ENCODE measurements around the gene SLC8A1.

Gene SLC8A1

DNA sequence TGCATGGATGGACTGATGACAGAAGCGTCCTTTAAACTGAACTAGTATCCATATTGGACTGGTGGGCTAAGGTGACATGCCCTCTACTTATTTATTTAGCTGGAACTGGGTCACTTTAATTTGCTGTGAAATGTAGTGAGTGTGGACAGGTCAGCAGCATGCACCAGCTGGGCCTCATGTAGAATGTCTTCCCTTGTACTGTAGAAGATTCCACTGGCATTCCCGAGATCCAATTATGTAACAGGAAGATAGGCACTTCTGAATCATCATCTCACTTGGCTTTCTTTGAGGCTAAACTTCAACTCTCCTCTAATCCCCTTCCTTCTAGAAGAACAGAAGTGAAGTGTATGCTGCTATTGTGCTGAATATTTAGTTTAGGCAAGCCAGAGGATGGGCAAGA lies 296.2 kb downstream of the SLC8A1 start:
- DNase-seq (ENCODE audit: low read depth, low spot score): no peak

DNA sequence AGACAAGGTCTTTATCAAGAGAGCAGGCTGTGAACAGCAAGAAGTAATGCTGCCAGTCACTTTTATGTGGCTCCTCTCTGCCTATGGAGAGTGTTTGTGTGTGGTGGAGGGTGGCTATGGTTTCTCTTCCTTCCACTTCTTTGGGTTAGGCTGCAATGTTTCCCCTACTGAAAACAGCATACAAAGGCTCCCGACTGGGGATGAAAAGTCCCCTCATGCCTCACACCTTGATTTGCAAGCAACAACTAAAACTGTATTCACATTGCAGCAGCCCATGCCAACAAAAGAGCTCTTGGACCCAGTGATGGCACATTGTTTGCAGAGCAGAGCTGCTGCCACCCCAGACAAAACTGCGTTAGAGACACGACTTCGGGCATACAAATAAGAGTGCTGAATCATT lies 301.6 kb downstream of the SLC8A1 start:
- no peak for DNase-seq (ENCODE audit: low read depth, low spot score)

DNA sequence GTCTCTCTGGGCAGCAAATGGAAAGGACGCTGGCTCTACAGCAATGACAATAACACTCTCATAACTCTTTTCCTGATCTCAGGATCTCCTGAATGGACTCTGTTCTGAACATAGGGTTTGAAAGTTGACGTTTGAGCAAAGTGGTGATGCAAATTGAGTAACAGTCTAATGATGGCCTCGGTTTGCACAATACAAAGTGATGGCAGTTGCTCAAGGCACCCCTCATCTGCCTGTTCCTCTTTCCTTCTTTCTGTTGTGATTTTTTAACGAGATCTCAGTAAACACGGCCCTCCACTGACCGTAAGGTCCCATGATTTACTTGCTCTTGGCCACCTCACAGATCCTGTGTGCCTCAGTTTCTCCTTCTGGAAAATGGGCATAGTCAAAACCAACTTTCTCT lies 303.6 kb downstream of the SLC8A1 start:
- no peak for DNase-seq (ENCODE audit: low read depth, low spot score)

DNA sequence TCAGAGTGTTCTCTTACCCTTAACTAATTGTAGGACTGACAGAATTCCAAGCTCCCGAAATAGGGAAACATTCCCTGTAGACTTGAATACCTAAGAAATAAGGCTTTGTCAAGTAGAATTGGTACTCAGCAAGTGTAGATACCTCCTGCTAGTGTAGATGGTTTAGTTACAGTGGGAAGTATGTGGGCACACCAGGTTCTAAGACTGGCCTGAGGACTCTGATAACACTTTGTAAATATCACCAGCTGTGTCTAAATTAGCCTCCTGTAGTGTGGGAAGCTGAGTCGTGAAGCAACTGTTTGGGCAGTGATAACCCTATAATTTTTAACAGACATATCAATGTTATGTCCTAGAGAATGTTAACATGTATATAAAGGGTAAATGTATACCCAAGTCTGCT lies 304.5 kb downstream of the SLC8A1 start:
- no peak for DNase-seq (ENCODE audit: low read depth, low spot score)

DNA sequence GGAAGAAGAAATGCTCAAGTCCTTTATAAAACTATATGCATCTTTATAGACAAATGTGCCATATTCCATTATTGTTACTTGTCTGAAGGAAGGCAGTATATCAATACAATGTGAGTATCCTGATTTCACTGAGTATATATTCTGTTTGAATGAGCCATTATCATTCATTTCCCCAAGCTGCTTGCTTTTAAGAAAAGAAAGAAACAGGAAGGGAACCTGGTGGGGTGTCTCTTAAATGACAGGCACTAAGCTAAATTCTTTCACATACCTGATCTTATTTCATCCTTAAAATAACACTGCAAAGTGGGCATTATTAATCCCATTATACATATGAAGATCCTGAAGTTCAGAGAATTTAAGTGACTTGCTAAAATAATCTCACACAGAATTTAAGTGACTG lies 307.9 kb downstream of the SLC8A1 start:
- DNase-seq (ENCODE audit: low read depth, low spot score): peak; percentile 15

DNA sequence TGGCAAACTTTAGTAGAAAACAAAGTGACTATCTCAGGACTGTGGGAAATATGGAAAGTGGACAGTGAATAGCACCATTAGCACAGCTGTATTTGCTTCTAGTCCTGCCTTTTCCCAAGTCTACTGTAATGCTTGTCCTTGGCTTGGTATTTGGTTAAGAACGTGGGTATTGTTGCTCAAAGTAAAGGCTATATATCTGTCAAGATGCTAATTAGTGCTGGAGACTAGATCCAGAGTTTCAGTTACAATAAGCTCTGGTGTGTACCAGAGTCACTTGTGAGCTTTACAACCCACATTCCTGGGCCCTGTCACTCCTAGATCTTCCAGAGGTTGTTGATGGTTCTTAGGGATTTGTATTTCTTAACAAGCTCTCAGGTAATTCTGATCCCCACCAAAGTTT lies 313.6 kb downstream of the SLC8A1 start:
- DNase-seq (ENCODE audit: low read depth, low spot score): no peak

DNA sequence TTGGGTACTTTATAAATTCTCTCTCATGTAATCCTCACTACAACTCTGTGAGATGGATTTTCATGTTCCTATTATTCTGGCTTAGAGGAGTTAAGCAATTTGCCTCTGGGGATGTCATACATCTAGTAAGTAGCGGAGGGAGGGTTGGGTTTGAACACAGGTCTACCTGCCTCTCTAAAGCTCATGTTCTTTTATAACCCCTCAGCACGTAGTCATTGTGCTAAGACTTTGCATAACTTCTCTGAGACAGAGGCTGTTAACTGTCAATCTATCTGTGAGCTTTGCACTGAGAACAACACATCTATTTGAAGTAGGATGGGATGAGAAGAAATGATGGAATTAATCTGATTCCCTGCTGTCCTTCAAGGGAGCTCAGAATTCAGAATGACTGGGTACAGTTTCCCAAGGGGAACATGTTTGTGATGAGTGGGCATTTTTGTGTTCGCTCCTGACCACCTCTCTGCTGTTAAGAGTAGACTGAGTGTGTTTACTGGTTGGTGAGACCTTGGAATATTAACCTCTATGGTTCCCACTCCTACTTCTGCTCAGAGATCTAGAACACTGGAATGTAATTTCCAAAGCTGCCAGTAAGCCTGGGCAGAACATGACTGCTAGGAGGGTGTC lies 320.7 kb downstream of the SLC8A1 start:
- DNase-seq (ENCODE audit: low read depth, low spot score): no peak

DNA sequence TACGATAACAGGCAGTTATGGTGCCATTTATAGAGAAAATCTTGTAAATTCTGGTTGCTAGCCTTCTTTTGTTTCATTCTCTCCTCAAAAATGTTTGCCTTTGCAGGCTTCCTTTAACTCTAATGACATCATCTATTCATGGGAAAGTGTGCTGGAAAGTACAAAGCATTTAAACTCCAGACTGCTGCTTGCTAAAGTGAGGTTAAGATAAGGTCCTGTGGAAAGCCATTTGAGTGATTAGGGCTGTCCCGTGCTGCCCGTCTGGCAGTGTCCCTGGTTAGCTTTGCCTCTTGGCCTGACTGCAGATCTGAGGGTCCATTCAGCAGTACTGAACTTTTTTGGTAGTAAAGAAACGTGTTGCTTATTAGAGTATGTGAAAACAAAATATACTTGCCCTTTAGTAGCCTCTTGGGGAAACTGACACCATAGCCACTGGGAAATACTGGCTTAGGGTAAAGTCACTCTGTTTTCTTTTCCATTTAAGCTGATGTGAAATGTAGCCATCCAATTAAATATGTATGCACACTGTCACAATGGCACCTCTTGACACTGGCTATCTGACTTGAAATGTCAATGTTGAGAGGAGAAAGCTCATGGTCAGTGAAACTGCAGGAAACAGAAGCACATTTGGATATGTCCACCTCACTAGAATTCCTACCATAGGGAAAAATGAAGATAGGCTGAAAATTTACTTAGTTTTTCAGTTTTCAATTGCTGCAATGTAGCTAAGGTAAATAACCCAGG lies 321.5 kb downstream of the SLC8A1 start:
- DNase-seq (ENCODE audit: low read depth, low spot score): no peak

DNA sequence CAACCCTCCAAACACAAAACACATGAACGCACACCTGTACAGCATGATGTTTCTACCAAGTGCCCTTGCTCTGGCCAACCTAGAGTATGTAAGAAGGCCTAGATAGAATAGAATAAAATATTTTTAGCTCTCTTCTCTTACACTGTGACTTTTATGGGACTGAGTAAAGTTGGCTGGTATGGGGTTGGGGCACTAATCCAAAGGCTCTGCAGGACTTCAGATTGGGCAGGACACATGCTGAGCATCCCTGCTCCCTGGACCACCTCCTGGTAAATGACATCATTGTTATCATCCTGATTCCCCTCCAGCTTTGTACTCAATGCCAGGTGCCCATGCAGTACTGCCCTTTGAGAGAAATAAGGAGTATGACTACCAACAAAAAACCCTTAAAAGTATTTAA lies 322.2 kb downstream of the SLC8A1 start:
- no peak for DNase-seq (ENCODE audit: low read depth, low spot score)

DNA sequence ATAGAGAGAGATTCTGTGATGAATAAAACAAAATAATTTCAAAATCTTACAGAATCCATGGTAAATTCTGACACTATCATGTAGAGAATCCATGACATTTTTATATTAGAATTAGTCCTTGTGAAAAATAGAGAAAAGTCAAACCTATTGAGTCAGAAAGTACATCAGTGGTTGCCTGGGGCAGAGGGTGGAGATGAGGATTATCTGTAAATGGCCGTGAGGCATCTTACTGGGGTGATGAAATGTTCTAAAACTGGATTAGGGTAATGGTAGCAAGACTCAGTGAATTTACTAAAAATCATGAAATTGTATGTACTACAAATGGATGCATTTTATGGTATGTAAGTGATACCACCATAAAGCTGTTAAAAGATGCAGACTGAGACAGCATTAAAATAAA lies 323.1 kb downstream of the SLC8A1 start:
- DNase-seq (ENCODE audit: low read depth, low spot score): no peak

DNA sequence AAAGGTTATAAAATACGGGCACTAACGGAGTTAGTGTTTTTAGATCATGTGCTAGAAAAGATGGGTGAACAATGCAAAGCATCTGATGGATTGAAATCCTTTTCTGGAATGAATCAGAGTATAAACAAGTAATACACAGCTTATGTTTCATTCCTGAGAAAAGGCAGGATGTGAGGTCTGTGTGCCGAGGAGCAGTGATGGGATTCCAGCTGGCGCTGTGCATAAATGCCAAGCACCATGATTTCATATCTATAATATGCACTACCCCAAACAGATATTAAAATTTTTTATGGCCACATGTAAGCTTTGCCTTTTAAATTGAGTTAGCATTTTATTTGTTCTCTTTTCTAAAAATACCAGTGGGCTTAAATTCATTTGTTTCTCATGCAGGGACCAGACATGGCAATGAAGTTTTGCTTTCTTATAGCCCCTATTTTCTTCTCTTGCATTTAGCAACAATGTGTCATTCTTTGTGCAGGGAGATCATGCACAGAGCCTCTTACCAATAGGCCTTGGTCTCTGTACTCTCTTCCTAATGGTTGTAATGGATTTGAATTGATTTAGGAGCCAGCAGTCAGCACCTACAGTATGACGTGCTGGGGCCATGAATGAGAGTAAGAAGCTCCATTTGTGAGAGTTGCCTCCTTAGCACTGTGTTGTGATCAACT lies 323.9 kb downstream of the SLC8A1 start:
- no peak for DNase-seq (ENCODE audit: low read depth, low spot score)

DNA sequence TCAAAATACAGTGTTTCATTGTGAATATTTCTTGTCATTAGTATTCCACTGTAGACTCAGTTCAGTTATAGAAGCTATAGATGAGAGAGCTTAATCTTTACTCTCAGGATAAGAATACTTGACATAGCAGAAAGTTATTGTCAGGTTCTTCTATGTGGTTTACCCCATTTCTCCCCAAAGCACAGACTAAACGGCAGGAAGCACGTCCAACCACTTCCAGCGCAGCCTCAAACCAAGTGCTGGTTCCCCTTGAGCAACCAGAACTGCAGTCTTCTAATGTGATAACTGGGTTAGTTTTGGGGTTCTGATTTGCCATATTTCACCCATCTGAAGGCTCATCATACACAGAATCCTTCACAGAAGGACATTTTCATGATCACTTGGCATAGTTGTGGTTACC lies 324.7 kb downstream of the SLC8A1 start:
- no peak for DNase-seq (ENCODE audit: low read depth, low spot score)

DNA sequence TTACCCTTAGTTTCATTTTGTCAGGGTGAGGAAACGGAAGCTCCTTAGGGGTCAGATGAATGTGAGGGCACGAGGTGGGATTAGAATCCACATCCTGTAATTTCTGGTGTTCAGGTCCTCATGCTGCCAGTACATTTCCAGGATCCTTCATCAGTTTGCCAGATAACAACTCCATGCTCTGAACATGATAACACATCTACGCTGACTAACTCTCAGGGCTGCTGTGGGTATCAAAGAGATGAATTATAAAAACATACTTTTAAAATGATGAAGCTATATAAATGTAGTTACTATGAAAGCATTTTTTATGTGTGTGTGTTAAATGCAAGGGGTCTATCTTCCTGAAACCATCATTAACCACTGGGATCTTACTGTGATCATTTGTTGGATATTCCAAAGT lies 325.9 kb downstream of the SLC8A1 start:
- no peak for DNase-seq (ENCODE audit: low read depth, low spot score)

DNA sequence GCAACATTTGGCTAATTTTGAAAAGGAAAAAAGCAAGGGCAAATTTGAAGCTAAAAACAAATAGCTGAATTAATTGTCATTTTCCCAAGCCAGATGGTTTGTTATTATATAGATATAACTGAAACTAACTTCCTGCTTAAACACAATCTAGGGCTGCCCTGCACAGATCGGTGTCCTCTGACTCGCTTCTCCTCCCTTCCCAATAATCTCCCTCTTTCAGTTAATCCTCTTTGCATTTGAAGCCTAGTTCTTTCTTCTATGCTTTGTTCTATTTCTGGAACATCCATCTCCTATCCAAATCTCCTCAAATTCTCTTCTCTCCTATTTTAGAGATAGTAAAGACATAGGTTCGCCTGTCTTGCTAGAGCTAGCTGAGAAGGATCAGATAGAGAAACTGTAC lies 328.1 kb downstream of the SLC8A1 start:
- no peak for DNase-seq (ENCODE audit: low read depth, low spot score)

DNA sequence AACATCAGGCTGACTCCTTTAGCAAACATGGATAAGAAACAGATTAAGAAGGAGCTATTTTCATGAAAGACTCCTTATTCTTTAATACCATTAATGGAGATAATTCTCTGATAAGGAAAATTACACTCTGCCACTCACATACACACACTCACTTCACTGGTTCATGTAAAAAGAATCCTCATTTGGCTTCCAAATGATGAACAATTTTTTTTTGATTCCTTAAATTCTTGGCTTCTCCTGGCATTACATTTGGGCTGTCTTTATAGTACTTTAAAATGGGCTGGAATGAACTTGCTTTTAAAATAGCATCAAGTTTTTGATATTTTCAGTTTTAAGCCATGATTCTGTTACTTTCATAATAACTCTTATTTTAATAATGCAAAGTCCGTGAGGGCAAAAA lies 328.6 kb downstream of the SLC8A1 start:
- no peak for DNase-seq (ENCODE audit: low read depth, low spot score)

DNA sequence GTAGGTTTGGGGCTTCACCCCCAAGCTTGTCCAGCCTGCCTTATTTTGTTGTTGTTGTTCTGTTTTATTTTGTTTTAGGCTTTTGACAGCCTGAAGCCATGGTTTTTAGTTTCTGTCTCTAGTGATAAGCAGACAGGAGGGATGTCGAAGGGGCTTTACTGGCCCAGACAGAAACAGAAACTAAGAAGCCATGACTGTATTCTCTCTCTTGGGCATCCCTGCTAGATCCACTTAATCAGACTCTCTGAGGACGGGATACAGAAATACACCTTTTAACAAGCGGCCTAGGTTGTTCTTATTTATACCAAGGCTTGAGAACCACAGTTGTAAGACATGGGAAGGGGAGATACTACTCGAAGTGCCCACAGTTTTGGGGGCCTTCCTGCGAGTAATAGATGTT lies 330.9 kb downstream of the SLC8A1 start:
- DNase-seq (ENCODE audit: low read depth, low spot score): no peak

DNA sequence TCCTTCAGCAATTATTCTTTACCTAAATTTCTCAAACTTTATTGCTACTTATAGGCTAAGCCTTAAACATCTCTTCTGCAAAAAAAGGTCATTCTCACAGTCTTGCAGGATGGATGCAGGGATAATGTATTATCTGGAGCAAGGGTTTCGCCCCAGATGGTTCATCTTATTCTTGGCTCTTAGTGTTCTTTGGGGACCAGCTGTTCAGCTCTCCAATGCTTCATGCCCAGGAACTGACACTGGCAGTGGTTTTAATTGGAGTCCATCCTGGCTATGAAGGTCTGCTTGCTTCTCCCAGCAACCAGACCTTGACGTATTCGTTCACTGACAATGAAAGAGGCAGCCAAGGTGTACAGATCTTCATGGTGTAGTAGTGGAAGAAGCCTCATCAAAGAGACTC lies 331.9 kb downstream of the SLC8A1 start:
- DNase-seq (ENCODE audit: low read depth, low spot score): no peak

DNA sequence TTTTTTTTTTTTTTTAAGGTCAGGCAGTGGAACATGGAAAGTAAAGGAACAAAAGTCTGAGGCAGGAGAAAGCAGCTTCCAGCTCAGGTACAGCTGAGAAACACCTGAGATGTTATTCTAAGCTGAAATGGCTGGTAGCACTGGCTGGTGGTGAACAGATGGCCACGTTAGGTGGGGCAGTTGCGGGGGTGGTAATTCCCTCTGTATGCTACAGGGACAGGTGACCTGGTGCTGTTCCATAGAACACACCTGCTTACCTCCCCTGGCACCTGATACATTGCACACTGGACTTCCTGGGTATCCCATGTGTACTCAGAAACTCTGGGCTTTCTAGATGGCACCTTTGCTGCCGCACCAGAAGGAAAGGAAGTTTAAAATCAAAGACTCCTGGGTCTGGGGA lies 333.3 kb downstream of the SLC8A1 start:
- no peak for DNase-seq (ENCODE audit: low read depth, low spot score)

DNA sequence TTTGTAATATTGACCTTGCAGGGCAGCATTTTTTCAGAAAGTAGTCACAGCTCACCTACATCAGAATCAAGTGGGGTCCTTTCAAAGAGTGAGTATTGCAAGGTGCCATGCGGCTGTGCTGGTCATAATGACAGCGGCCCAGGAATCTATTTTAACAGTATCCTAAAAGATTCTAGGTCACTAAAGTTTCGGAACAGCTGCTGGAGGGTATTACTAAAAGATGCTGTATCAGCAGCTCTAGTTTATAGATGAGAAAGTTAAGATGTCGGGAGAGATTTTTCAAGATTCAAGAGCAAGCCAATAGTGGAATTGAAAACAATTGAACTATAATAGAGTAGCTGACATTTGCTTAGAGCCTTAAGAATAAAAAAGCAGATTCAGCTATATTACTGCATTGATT lies 336.0 kb downstream of the SLC8A1 start:
- no peak for DNase-seq (ENCODE audit: low read depth, low spot score)

DNA sequence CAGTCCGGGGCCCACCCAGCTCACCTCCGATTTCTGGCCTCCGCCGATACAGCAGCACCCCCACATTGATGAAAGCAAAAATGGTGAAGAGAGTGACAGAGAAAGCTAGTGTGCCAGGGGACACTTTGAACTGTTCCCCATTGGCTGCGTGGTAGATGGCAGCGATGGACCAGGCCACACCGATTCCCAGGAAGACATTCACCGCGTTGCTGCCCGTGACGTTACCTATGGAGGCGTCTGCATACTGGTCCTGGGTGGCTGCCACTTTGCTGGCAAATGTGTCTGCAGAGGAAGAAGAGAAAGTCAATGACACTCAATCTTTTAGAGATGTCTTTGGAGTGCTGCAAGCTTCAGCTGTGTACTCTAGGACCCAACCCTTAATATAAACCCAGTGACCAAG lies 336.5 kb downstream of the SLC8A1 start:
- no peak for DNase-seq (ENCODE audit: low read depth, low spot score)

DNA sequence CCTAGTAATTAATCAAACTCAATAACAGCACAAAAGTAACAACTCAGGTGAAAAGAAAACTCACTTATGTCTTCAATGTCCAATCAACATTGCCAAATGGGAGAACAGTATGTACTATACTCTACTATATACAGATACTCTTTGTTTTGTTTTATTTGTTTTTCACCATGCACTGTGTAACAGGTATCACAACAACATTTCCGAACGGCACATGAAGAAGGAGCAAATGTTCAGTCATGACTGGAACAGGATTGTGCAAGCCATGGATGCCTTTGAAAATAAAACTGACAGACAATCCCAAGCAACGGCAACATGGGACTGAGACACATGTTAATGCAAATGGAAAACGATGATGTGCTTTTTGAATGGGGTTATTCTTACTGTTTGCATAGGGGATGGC lies 337.9 kb downstream of the SLC8A1 start:
- no peak for DNase-seq (ENCODE audit: low read depth, low spot score)

DNA sequence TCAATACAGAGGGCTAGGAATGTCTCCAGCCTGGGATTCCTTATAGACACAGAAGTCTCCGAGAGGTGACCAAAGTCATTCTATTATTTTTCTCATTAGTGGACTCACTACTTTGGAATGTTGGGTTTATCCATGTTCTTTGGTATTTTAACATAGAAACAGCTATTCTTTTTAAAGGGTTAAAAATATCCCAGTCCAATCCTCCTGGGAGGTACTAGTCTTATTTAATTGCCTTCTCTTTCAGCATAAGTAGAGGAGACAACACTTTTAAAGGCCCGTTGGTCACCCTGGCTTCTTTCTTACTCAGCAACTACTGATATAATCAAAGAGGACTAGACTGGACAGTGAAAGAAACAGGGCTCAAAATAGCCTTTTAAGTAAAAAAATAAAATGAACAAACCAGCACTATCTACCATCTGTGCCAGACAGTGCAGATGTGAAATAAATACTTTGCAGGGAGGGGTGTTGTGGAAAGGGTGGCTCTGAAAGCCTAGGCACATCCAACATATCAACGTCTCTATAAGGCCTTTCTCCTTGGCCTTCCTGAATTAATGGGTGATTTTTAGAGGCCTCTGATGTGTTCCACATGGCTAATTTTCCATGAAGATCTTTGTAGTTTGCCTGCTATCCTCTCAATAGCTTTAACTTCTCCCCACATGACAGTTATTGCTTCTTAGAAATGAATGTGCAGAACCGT lies 338.5 kb downstream of the SLC8A1 start:
- DNase-seq (ENCODE audit: low read depth, low spot score): no peak

DNA sequence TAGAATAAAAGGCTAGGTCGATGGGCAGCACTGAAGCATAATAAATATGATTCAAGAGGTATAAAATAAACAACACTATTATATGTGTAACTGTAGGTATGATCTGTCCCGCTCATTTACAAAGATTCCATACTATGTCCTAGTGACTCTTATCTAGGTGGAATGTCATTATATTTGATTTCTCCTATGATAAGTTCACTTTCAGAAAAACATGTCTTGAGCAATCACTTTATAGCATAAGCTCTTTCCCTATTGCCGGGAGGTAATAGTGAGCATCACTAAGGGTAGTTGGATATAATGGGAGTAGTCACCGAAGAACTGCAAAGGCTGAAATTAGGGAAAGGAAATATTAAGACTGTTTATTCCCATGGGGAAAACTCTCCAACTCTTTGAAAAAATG lies 342.5 kb downstream of the SLC8A1 start:
- DNase-seq (ENCODE audit: low read depth, low spot score): no peak
